ENCODE data around the gene CHD2. TPM values are rescaled to one million over a fixed set of nuclear protein-coding genes. Genes with fewer than 3 reads are reported as not detected.
"Not testable (repeated sequence)": the region's sequence is repeated elsewhere in the genome, so short reads cannot be mapped to it uniquely, and the experiment has no call there.

The CHD2 gene
- total and polyA plus RNA-seq, 2 donors (not counting 3 experiments of a cell fraction or from before 2014, with no cell fraction given), result 53.8 to 97.9 TPM

GRCh38 chr15:93031103-93031464 is 131.0 kb downstream of the CHD2 start:
- CTCF ChIA-PET, result interaction anchor here (1.0 to 6.8 kb wide), 8 partner anchors 15 to 1293 kb away, joined by 3 to 137 read pairs (median 8); no protein-coding TSS in a partner anchor
- Histone ChIP-seq H3K36me3 (ENCODE audit: control insufficient read depth in 2 of 2, extremely low read depth in 1 of 2, insufficient read depth in 2 of 2, low read length in 2 of 2) (peaks cover 2 to 8% of the 10 kb centered on the region in 2 experiments), H3K4me3 (replicated peaks in 1 of 3; ENCODE audit: insufficient read depth in 1 of 3, low read depth in 1 of 3, low read length in 3 of 3) (no peak overlapping the region), H3K4me2 (ENCODE audit: insufficient read depth, low read length) (no peak overlapping the region), H2AFZ (ENCODE audit: low read depth, low read length) (no peak overlapping the region), H3K9ac (replicated peaks; ENCODE audit: extremely low read depth, insufficient read depth, low read length) (no peak overlapping the region), H3K9me3 (replicated peaks; ENCODE audit: control insufficient read depth, insufficient read depth, low read length) (no peaks in the 10 kb centered on the region), H3K9me1 (replicated peaks; ENCODE audit: control insufficient read depth, extremely low read depth, insufficient read depth, low read length) (no peaks in the 10 kb centered on the region), H3K79me2 (ENCODE audit: control insufficient read depth, insufficient read depth, low read length) (peaks cover 3% of the 10 kb centered on the region), H3K27me3 (ENCODE audit: control insufficient read depth in 2 of 2, insufficient read depth in 2 of 2, low read length in 2 of 2) (no peaks in the 10 kb centered on the region), H4K20me1 (replicated peaks; ENCODE audit: control insufficient read depth, extremely low read depth, insufficient read depth, low read length) (peaks cover 3% of the 10 kb centered on the region), H3K4me1 (ENCODE audit: control insufficient read depth, extremely low read depth, insufficient read depth, low read length) (peaks cover 23% of the 10 kb centered on the region), H3K27ac (ENCODE audit: insufficient read depth, low read depth, low read length) (no peak overlapping the region)
- no TSS peak for BruUV-seq (replicated peaks)
- DNase-seq (ENCODE audit: low read depth, low spot score), result no peak
- dilution Hi-C loops (cut with MboI; ENCODE audit: extremely low pct_ligation_motif_present, low sequenced_read_pairs), result no loop called here
- intact Hi-C loops (cut with micrococcal nuclease), result loop anchor here (2.0 to 5.0 kb wide), 3 partner anchors 42 to 966 kb away; no protein-coding TSS in a partner anchor
- POLR2A ChIA-PET, result no interaction called here
- FAIRE-seq, result no peak
- TF ChIP-seq CTCF (IDR thresholded peaks at IDR 0.05; ENCODE audit: extremely low read depth in 1 of 2, insufficient read depth in 1 of 2, low read depth in 1 of 2, low read length in 2 of 2) (no peak), POLR2AphosphoS5 (IDR thresholded peaks at IDR 0.05; ENCODE audit: insufficient read depth, low read depth, low read length) (no peak), GATA2 (IDR thresholded peaks at IDR 0.05; ENCODE audit: insufficient read depth, insufficient read length, low read depth, low read length) (no peak), JUN (IDR thresholded peaks at IDR 0.05; ENCODE audit: borderline replicate concordance, insufficient read depth, insufficient read length, low read depth) (no peak), FOS (IDR thresholded peaks at IDR 0.05; ENCODE audit: borderline replicate concordance, insufficient read depth, low read length) (no peak), MYC (IDR thresholded peaks at IDR 0.05; ENCODE audit: low read depth, low read length) (no peak), EZH2 (IDR thresholded peaks at IDR 0.05; ENCODE audit: borderline replicate concordance, low read depth, low read length, severe bottlenecking) (no peak), POLR2A (IDR thresholded peaks at IDR 0.05; ENCODE audit: low read depth, low read length) (no peak)
- TF ChIP-seq, protein P1, sequence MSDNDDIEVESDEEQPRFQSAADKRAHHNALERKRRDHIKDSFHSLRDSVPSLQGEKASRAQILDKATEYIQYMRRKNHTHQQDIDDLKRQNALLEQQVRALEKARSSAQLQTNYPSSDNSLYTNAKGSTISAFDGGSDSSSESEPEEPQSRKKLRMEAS (IDR thresholded peaks at IDR 0.05; ENCODE audit: insufficient read depth, insufficient read length), result no peak

DNA sequence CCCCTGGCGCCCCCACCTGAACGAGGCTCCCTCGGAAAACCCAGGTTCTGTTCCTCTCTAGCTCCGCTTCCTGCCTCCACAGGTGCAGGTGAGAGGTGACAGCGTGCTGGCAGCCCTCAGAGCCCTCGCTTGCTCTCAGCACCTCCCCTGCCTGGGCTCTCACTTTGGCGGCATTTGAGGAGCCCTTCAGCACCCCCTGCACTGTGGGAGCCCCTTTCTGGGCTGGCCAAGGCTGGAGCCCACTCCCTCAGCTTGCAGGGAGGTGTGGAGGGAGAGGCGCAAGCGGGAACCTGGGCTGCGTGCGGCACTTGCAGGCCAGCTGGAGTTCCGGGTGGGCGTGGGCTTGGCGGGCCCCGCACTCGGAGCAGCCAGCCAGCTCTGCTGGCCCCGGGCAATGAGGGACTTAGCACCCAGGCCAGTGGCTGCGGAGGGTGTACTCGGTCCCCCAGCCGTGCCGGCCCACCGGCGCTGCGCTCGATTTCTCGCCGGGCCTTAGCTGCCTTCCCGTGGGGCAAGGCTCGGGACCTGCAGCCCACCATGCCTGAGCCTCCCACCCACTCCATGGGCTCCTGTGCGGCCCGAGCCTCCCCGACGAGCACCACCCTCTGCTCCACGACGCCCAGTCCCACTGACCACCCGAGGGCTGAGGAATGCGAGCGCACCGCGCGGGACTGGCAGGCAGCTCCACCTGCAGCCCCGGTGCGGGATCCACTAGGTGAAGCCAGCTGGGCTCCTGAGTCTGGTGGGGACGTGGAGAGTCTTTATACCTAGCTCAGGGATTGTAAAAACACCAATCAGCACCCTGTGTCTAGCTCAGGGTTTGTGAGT is 131.6 kb downstream of the CHD2 start:
- FAIRE-seq; H4K20me1 ChIP-seq (replicated peaks; ENCODE audit: control insufficient read depth, extremely low read depth, insufficient read depth, low read length); H3K4me2 ChIP-seq (ENCODE audit: insufficient read depth, low read length); H3K36me3 ChIP-seq (ENCODE audit: control insufficient read depth in 2 of 2, extremely low read depth in 1 of 2, insufficient read depth in 2 of 2, low read length in 2 of 2); DNase-seq (ENCODE audit: low read depth, low spot score); dilution Hi-C loops (cut with MboI; ENCODE audit: extremely low pct_ligation_motif_present, low sequenced_read_pairs); H3K27ac ChIP-seq (ENCODE audit: insufficient read depth, low read depth, low read length); H3K79me2 ChIP-seq (ENCODE audit: control insufficient read depth, insufficient read depth, low read length); POLR2A ChIA-PET; H3K9me3 ChIP-seq (replicated peaks; ENCODE audit: control insufficient read depth, insufficient read depth, low read length); H3K4me3 ChIP-seq (replicated peaks in 1 of 3; ENCODE audit: insufficient read depth in 1 of 3, low read depth in 1 of 3, low read length in 3 of 3); BruUV-seq (replicated peaks); H3K9ac ChIP-seq (replicated peaks; ENCODE audit: extremely low read depth, insufficient read depth, low read length); H3K9me1 ChIP-seq (replicated peaks; ENCODE audit: control insufficient read depth, extremely low read depth, insufficient read depth, low read length); H2AFZ ChIP-seq (ENCODE audit: low read depth, low read length); H3K27me3 ChIP-seq (ENCODE audit: control insufficient read depth in 2 of 2, insufficient read depth in 2 of 2, low read length in 2 of 2): not testable (repeated sequence)
- CTCF ChIA-PET, result interaction anchor here (0.6 to 6.8 kb wide), 4 partner anchors 22 to 1293 kb away, joined by 3 to 137 read pairs (median 13); no protein-coding TSS in a partner anchor
- peaks cover 21% of the 10 kb centered on the region for H3K4me1 ChIP-seq (ENCODE audit: control insufficient read depth, extremely low read depth, insufficient read depth, low read length)
- intact Hi-C loops (cut with micrococcal nuclease), result loop anchor here (2.0 to 5.0 kb wide), 3 partner anchors 41 to 966 kb away; no protein-coding TSS in a partner anchor
